Measurements from ENCODE around the gene IL2RA.

DNA sequence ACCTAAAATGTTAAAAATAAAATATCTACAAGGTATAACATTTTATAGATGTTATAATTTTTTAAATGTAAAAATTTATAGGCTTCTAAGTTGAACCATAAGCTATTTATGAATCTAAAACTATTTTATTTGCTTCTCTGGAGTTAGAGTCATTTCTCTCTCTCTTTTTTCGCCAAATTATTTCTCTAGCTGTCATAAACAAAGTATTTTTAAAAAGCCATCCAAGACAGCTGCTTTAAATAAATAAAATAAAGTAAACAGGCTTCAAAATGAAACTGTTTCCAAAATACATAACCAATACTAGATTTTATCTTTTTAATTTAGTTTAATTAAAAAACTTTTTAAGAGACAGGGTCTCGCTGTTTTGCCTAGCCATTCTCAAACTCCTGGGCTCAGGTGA, 72.4 kb downstream of the IL2RA start:
- no peak for TF ChIP-seq POLR2A (IDR thresholded peaks at IDR 0.05)
- TF ChIP-seq, protein P1, sequence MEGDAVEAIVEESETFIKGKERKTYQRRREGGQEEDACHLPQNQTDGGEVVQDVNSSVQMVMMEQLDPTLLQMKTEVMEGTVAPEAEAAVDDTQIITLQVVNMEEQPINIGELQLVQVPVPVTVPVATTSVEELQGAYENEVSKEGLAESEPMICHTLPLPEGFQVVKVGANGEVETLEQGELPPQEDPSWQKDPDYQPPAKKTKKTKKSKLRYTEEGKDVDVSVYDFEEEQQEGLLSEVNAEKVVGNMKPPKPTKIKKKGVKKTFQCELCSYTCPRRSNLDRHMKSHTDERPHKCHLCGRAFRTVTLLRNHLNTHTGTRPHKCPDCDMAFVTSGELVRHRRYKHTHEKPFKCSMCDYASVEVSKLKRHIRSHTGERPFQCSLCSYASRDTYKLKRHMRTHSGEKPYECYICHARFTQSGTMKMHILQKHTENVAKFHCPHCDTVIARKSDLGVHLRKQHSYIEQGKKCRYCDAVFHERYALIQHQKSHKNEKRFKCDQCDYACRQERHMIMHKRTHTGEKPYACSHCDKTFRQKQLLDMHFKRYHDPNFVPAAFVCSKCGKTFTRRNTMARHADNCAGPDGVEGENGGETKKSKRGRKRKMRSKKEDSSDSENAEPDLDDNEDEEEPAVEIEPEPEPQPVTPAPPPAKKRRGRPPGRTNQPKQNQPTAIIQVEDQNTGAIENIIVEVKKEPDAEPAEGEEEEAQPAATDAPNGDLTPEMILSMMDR (IDR thresholded peaks at IDR 0.05), result no peak
